GM19452 (cell line): ENCODE results near the gene SMPD4.
"Not testable (repeated sequence)": the region's sequence is repeated elsewhere in the genome, so short reads cannot be mapped to it uniquely, and the experiment has no call there.

Experiments used
- ATAC-seq: cut with Tn5 transposase; IDR thresholded peaks from one replicate; pipeline ENCODE4 v1.9.1; 2021; ENCODE audit not compliant: unreplicated experiment

Gene SMPD4

DNA sequence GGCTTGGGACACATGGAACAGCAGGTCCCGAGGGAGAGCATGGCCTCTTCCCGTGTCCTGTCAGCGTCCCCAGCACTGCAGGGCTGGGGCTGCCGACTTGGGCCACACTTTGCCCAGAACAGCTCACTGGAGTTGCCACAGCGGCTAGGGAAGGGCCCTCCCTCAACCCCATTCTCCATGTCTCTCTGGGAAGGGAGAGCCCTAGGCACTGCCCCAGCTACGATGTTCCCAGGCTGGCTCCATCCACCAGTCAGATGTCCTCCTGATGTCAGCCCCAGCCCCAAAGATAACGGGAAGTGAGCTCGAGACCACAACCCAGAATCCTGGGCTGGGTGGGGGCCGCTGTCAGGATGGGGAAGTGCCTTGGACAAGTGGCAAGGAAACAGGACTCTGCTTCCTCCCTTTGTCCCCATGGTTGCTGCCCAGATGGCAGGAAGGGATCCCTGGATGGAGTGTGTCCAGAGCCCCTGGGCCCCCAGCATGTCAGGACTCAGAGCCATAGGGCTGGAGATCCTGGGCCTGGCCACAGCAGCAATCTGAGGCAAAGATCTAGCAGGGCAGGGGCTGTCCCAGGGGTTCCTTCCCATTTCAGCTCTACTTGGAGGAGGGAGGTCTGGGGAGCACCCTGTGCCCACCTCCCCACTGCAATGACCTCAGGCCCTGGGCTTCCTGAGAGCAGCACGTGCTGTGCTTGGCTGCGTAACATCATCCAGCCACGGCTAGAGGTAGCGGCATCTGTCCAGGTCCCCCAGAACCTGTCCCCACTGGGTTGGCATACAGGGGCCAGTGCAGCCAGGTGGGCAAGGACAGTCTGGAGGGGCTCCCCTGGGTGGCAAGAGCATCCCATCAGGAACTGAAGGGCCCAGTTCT is 38.8 kb downstream of the SMPD4 start:
- not testable (repeated sequence) for ATAC-seq

- not testable (repeated sequence) for ATAC-seq
Observed at GRCh38 chr2:130141645-130142370, 39.6 kb downstream of the SMPD4 start.

- not testable (repeated sequence) for ATAC-seq
Observed at GRCh38 chr2:130141002-130141401, 40.4 kb downstream of the SMPD4 start.

GRCh38 chr2:130140516-130140915 is 40.9 kb downstream of the SMPD4 start:
- not testable (repeated sequence) for ATAC-seq

- ATAC-seq = not testable (repeated sequence)
Observed at GRCh38 chr2:130139331-130140280, 41.8 kb downstream of the SMPD4 start.

DNA sequence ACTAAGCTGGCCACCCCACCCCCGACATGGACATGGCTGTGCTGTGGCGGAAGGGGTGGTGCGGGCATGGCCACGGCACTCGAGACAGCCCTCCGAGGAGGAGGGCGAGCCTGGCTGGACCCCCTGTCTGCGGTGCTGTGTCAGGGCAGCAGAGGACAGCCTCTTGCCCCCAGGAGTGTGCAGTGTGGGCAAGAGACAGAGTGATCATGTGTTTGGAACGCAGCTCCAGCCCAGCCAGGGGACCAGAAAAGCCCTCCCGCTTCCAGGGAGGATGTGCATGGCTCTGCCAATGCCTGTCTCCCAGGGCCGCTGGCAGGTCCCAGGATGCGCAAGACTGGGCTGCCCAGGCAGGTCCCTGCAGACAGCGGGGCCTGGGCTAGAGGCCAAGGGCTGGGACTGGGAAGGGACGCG is 42.6 kb downstream of the SMPD4 start:
- not testable (repeated sequence) for ATAC-seq

- not testable (repeated sequence) for ATAC-seq
Observed at GRCh38 chr2:130138326-130138725, 43.1 kb downstream of the SMPD4 start.

- not testable (repeated sequence) for ATAC-seq
Observed at GRCh38 chr2:130137118-130137517, 44.3 kb downstream of the SMPD4 start.

DNA sequence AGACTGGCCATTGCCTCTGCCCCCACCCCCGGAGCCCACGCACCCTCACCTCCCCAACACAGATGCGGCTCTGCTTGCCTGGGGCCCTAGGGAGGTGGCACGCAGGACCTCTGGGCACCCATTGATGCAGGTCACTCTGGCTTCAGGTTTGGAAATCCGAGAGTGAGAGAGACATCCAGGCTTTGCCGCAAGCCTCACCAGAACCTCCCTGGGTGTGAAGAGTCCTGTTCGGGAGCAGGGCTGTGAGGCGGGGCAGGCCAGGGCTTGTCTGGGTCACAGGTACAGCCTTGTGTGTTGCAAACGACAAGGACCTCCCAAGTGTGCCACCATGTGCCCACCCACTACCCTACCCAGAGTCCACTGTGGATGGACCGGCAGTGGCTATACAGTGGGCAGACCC is 44.9 kb downstream of the SMPD4 start:
- ATAC-seq = not testable (repeated sequence)

GRCh38 chr2:130135692-130136541 is 45.5 kb downstream of the SMPD4 start:
- no peak for ATAC-seq

DNA sequence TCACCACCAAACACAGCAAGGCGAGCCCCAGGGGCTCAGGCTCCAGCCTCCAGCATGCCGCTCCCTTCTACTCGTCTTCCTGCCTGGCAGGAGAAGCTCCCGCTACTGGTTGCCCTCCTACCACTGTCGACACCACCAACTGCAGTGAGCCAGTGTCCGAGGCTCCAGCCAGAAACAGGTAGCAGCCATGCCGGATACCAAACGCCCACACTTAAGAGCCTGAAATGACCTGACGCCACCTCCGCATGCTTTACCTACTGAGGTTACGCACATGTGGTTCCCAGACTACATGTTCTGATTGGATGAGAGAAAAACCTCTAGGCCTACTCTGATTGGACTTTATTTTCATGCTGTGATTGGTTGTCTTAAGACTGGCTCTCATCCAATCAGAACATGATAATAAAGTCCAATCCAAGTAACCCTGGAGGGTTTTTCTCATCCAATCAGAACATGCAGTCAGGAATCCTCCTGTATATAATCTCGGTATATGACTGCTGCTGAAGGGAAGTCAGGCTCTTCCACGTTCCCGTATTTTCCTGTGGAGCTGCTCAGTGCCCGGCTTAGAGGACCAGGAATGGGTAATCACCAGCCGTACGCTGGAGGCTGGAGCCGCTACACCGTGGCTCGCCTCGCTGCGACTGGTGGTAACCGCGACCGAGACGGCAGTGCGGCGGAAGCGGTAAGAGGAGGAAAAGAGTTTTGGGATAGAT is 52.1 kb downstream of the SMPD4 start, which contains the start of gene POTEF:
TSS of gene POTEF (minus strand) at position 103 of the 710 bp plus-strand sequence. CDS start 8,707 bp downstream, outside the sequence.
- not testable (repeated sequence) for ATAC-seq

DNA sequence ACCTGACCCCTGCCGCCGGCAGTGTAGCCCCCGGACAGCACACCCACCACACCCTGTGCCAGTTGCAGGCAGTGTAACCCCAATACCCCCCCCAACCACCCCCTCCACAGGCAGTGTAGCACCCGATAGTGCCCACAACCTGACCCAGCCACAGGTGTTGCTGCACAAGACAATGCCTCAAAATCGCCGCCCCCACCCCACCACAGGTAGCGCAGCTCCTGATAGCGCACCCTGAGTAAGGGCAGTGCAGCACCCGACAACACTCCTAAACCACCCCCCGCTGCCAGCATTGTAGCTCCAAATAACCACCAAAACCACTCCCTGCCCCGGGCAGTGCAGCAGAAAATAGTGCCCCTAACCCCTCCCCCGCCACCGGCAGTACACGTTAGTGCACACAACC is 52.9 kb downstream of the SMPD4 start:
- not testable (repeated sequence) for ATAC-seq

GRCh38 chr2:130127726-130128125 is 53.7 kb downstream of the SMPD4 start:
- ATAC-seq = not testable (repeated sequence)

- ATAC-seq = not testable (repeated sequence)
Observed at GRCh38 chr2:130120924-130121323, 60.5 kb downstream of the SMPD4 start.

GRCh38 chr2:130102597-130103363 is 78.6 kb downstream of the SMPD4 start:
- ATAC-seq = not testable (repeated sequence)
